Muscle of back (tissue), 11 donors: Measurements from ENCODE around the gene BMAL1. TPM values are rescaled to one million over a fixed set of nuclear protein-coding genes. Genes with fewer than 3 reads are reported as not detected.
A peak's percentile ranks its signal among the peaks of the same experiment; 100 is the strongest.

ENCODE experiments used
- DNase-seq, 3 donors: peaks; one replicate each; pipeline versions ENCODE4 v3.0.0 to v3.0.0-alpha.2; 2013
- polyA plus RNA-seq, 10 donors: library from polyadenylated mRNA; unstranded; fragments of 120-200 nt; gene quantifications; one replicate each; pipeline ENCODE4 v1.2.1, GENCODE V29; 2013; ENCODE audit not compliant: insufficient read length in 10 of 10

Gene BMAL1
- polyA plus RNA-seq, 10 donors = 5.2 to 13.4 (median 8.7) TPM

- DNase-seq = peak in 2 of 3 donors; percentile 59 to 79
Observed at GRCh38 chr11:13260963-13261588, 16.5 kb upstream of the BMAL1 start.

DNA sequence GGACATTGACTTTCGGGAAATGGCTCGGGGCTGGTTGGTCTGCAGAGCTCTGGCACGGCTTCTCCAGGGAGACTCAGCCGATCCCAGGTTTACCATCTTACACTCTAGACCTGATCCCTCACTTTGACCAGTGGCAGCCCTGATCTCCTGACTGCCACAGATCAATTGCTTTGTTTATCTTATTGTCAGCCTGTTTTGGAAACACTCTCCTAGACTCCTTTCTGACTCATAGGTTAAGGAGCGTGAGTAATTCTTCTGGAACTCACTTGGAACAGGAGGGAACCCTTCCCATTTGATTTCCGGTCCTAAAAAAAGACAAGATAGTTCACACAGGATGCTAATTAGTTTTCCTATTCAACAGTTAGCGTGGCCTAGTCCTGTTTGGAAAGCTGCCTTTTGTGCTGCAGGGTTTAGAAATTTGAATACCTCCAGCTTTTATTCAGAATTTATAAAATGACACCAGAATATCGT lies 16.0 kb upstream of the BMAL1 start:
- DNase-seq = peak; percentile 79 to 89 (median 85)

DNA sequence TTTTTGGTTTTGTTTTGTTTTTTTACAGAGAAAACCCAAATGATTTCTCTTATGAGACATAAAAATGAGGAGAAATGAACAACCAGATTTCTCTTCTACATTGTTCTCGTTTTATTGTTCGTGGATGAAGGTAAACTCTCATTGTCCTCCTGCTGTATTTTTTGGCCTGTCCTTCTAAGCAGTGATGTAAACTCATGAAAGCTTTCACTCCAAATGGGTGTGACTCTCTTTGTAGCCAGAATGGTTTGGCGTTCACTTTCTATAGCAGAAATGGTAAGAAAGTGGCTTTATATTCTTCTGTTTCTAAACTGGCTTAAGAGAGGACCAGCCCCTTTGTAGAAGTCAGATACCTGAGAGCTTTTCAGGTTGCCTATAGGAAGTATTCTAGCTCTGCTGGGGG lies 15.5 kb upstream of the BMAL1 start:
- DNase-seq = peak in 2 of 3 donors; percentile 31 to 58

GRCh38 chr11:13268791-13269190 lies 8.8 kb upstream of the BMAL1 start:
- DNase-seq = no peak

- no peak for DNase-seq
Observed at GRCh38 chr11:13269775-13270174, 7.8 kb upstream of the BMAL1 start.

GRCh38 chr11:13271060-13271693 lies 6.4 kb upstream of the BMAL1 start:
- DNase-seq = no peak

DNA sequence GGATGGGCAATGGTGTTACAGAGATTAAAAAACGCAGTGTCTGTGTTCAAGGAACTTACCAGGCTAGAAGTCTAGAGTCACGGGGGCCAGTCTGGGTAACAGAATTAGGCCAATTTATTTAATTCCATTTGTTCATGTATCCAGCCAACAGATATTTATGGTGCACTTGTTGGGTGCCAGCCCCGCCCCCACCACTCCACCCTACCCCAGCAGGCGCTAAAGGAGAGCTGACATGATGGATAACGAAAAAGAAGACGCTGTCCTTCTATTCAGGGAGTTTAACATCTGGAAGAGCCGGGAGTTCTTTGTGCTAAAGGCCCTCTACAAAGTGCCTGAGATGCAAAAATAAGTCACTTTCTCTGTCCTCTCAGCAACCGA lies 1.1 kb upstream of the BMAL1 start:
- DNase-seq = no peak

GRCh38 chr11:13276832-13277767 lies 490 bp upstream of the BMAL1 start:
- DNase-seq = peak; percentile 95 to 98 (median 98)

DNA sequence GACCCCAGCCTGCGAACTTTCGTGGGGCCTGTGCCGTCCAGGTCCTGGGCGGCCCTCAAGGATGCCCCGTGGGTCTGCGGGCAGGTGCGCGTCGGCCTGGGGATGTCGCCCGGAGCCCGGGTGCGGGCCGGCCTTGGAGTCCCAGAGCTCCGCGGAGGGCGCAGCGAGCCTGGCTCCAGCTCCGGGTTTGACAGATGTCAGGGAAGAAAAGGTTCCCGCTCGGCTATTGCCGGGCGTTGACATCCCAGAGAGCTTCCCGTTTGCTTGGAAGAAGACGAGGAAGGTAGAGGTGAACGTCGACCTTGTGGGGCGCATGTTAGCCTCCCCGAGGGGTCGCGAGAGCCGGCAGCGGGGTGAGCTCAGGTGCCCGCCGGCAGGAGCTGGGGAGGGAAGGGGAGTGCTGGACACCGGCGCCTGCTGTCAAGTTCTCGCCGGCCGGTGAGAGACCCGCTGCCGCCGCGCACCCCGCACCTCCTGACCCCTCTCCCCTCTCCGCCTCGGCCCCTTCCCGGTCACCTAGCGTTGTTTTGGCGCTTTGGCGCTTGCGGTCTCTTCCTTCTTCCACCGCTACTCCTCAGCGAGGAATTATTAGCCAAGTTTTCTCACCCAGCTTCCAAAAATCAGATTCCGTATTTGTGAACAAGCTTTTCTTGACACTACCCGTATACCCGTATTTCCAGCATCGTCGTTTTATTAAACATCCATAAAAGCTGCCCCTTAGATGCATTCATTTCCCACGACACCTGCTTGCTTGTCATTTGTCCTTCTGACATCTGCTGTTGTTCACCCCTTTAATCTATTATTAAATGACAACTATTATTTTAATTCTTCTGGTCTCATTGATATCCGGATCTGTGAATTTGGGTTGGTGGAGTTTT lies 1.3 kb downstream of the BMAL1 start:
- DNase-seq = peak in 1 of 3 donors; percentile 52

GRCh38 chr11:13279487-13279834 lies 1.9 kb downstream of the BMAL1 start:
- peak in 1 of 3 donors; percentile 22 for DNase-seq

DNA sequence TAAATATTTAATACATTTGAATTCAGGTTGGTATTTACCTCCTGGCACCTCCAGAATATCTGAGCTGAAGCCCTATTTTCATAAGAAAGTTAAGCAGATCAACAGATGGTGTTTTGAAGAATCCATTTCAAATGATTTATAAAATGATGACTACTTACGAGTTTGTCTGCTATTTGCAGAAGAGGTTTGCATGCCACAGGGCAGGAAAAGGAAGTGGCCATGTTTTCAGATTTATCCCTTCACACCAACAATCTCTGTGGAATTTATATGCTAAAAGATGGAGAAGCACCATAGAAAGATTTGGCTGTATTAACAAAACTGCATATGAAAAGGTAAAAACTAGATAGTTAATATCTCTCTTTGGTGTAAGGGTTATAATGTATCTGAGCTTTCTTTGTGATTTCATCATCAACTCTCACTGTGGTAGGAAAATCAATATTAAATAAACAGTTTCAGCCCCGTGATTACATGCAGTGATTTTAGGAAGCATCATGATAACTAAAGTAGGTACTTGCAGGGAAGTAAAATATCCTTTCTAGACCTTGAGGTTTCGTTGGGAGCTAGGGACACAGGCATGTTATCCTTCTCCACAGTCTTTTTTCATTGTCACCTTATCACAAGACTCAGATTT lies 2.6 kb downstream of the BMAL1 start:
- no peak for DNase-seq

GRCh38 chr11:13280777-13281176 lies 3.2 kb downstream of the BMAL1 start:
- no peak for DNase-seq

DNA sequence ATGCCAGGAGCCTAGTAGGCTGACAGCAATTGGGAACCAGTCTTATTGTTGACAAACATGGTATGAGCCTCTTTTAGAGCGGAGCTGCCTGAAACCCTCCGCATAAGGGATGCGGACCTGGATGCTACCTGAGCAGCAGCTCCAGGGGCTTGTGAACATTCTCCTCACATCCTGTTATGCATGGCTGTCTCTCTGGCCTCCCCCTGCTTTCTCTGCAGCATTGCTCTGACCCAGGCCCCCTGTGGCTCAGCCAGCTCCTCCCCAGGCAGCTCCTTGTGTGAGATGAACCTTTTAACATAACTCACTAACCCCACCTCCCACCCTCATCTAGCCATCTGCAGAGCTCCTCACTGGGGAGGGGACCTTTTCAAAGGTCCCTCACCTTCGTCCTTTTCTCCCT lies 6.0 kb downstream of the BMAL1 start:
- DNase-seq = no peak

- no peak for DNase-seq
Observed at GRCh38 chr11:13284776-13285588, 7.4 kb downstream of the BMAL1 start.

DNA sequence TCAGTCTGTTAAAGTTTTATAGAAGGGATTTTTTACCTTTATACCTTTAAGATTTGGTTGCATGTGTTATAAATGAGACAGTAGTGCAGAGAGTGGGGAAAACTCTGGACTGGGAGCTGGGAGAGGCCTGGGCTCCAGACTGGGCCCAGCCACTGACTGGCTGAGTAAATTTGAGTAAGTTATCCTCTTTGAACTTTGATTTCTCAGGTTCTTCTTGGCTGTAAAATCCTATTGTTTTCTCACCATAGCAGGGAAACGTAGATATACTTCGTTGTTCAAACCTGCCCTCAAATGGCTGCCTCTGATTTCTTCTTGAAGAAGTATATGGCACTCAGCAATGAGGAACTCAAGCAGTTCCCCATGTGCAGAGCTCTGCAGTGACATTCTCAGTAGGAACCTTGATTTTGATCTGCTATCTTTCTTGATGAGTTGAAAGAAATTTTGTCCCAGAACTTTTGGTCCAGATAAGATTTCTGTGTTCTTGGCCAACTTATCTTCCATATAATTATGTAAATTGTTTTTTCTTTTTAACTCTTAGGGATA lies 8.8 kb downstream of the BMAL1 start:
- DNase-seq = no peak

DNA sequence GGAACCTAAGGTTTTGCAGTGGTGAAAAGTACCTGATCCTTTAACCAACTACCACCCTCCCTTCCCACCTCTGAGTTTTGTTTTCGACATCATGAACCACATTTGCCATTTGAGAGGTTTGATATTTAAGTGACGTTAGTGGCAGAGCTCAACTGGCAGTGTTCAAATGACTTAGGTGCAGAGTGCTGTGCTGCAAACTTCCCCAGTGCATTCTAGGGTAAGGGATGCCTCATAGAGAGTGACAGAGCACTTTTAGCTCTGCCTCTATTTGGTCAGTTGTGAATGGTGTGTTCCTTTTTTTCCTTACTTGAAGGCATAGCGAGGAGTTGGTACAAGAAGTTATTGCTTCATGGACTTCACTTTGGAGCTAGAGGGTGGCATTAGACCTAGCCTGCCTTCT lies 9.4 kb downstream of the BMAL1 start:
- no peak for DNase-seq

GRCh38 chr11:13287681-13288080 lies 10.1 kb downstream of the BMAL1 start:
- DNase-seq = no peak

- no peak for DNase-seq
Observed at GRCh38 chr11:13288375-13289029, 10.9 kb downstream of the BMAL1 start.

DNA sequence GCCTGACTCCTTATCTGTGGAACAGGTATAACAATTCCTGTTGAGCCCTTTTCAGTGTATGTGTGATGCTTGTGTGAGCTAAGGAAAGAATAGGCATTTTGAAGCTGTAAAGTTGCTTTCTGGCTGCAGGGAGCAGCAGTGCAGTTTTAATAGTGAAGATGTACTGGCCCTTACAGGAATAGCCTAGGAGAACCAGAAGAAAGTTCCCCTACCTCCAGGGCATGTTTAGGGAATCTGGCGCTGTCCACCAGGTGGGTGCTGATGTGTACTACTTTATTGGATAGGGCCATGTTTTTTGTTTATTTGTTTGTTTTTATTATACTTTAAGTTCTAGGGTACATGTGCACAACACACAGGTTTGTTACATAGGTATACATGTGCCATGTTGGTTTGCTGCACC lies 11.5 kb downstream of the BMAL1 start:
- no peak for DNase-seq
